Sigmoid colon (tissue), 3 donors: ENCODE data around the gene ODC1.

Experiments used
- CTCF ChIP-seq, 4 experiments: fragments of 450-650 bp in 3 of 4; fragments of 200-600 bp in 1 of 4; IDR thresholded peaks; one replicate each; pipeline ENCODE4 v1.5.1; 2016 to 2019; ENCODE audit warnings: antibody characterized with exemption in 4 of 4, mild to moderate bottlenecking in 3 of 4, moderate library complexity in 2 of 4
- POLR2A ChIP-seq, 2 donors: fragments of 450-650 bp; IDR thresholded peaks; one replicate each; pipeline ENCODE4 v1.6.1; 2016; ENCODE audit warnings: antibody characterized with exemption in 2 of 2, mild to moderate bottlenecking in 2 of 2, moderate library complexity in 2 of 2

DNA sequence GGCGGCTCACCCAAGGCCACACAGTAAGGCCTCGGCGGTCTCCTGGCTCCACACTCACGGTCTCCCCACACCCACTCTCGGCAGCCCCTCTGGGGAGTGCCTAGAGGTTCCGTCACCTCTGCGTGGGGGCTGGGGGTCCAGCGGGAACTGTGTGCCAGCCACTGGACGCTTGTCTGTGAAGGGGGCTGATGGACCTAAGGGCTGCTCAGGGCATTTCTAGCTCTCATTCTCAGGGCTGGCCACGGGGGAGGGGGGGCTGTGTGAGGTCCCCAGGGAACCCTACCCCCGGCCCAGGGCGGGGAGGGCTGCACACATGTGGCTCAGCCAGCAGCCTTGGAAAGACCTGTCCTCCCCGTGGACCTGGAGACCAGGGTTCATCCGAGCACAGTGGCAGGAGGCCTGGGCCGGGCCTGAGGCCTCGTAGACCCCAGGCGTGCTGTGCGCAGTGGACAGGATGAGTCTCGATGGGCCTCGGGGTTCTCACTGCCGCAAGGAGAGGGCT is 27.1 kb upstream of the ODC1 start:
- no peak for TF ChIP-seq CTCF (IDR thresholded peaks at IDR 0.05)
- no peak for TF ChIP-seq POLR2A (IDR thresholded peaks at IDR 0.05)
